ENCODE measurements around the gene FRMD4A.

- TF ChIP-seq CTCF (IDR thresholded peaks at IDR 0.05; ENCODE audit: insufficient read depth, low read length, poor library complexity, severe bottlenecking) (no peak), EZH2phosphoT487 (conservative IDR thresholded peaks at IDR 0.05; ENCODE audit: low read length) (no peak)
Observed at GRCh38 chr10:13942035-13942434, 388.7 kb downstream of the FRMD4A start.

Data from SU-DHL-6 (cell line).